HEK293 (cell line): ENCODE results near the gene LRRC51.

Experiments
- CTCF ChIA-PET: fragments of 350-600 bp; formaldehyde crosslinking; extraction: SDS; loops from one replicate; lab custom pipeline; 2021; ENCODE audit warnings: antibody characterized with exemption; lab: Yijun Ruan, JAX
- POLR2A ChIA-PET: fragments of 300-600 bp; formaldehyde crosslinking; extraction: SDS; loops from one replicate; lab custom pipeline; 2020; ENCODE audit warnings: antibody characterized with exemption, inconsistent platforms; lab: Yijun Ruan, JAX
- H3K27ac ChIP-seq: fragments of 200-500 bp; sonication (Bioruptor generic); 2 replicates; pipeline ENCODE4 v1.5.1; 2014; ENCODE audit warnings: low read depth, low read length, control low read depth, inconsistent platforms; ENCODE audit errors: extremely low read depth
- H3K36me3 ChIP-seq, 2 experiments: fragments of 200-500 bp in 1 of 2; sonication (Bioruptor generic) in 1 of 2; 1 replicate in 1 of 2; 2 replicates in 1 of 2; pipeline ENCODE4 v1.5.1; 2014 to 2017; ENCODE audit warnings: inconsistent platforms in 2 of 2, low read length in 2 of 2; ENCODE audit not compliant: control insufficient read depth in 2 of 2, insufficient read depth in 1 of 2
- H3K4me1 ChIP-seq: fragments of 200-500 bp; sonication (Bioruptor generic); 2 replicates; pipeline ENCODE4 v1.5.1; 2014; ENCODE audit warnings: mild to moderate bottlenecking, low read length, inconsistent platforms; ENCODE audit not compliant: control insufficient read depth, insufficient read depth
- H3K4me3 ChIP-seq: 2 replicates; pipeline ENCODE4 v1.5.1; 2011; ENCODE audit warnings: low read depth, mild to moderate bottlenecking, control low read depth, low read length, moderate library complexity
- H3K9me3 ChIP-seq: fragments of 200-500 bp; sonication (Bioruptor generic); 2 replicates; pipeline ENCODE4 v1.5.1; 2014; ENCODE audit warnings: low read depth, low read length, inconsistent platforms; ENCODE audit not compliant: control insufficient read depth, insufficient read depth
- GLIS1 ChIP-seq: fragments of 450-650 bp; formaldehyde crosslinking; IDR thresholded peaks from 2 replicates; pipeline ENCODE4 v1.5.1; 2016; ENCODE audit warnings: missing biosample characterization, missing genetic modification characterization
- PRDM10 ChIP-seq: fragments of 450-650 bp; formaldehyde crosslinking; IDR thresholded peaks from 2 replicates; pipeline ENCODE4 v1.5.1; 2016; ENCODE audit warnings: missing biosample characterization, missing genetic modification characterization
- PRDM4 ChIP-seq: fragments of 450-650 bp; formaldehyde crosslinking; IDR thresholded peaks from 2 replicates; pipeline ENCODE4 v1.5.1; 2017; ENCODE audit warnings: missing biosample characterization, missing genetic modification characterization
- ZBTB20 ChIP-seq: fragments of 450-650 bp; formaldehyde crosslinking; IDR thresholded peaks from 2 replicates; pipeline ENCODE4 v1.5.1; 2016; ENCODE audit warnings: missing biosample characterization, missing genetic modification characterization
- ZBTB26 ChIP-seq: fragments of 450-650 bp; formaldehyde crosslinking; optimal IDR thresholded peaks from 2 replicates; pipeline ENCODE3; 2016; ENCODE audit warnings: missing biosample characterization, mild to moderate bottlenecking, missing genetic modification characterization
- ZBTB44 ChIP-seq: fragments of 450-650 bp; IDR thresholded peaks from 2 replicates; pipeline ENCODE4 v1.5.1; 2018; ENCODE audit warnings: missing biosample characterization, mild to moderate bottlenecking, missing genetic modification characterization
- ZBTB7A ChIP-seq: fragments of 450-650 bp; formaldehyde crosslinking; IDR thresholded peaks from 2 replicates; pipeline ENCODE4 v1.5.1; 2016; ENCODE audit warnings: low read depth, missing biosample characterization, missing genetic modification characterization
- ZFP41 ChIP-seq: fragments of 450-650 bp; formaldehyde crosslinking; IDR thresholded peaks from 2 replicates; pipeline ENCODE4 v1.5.1; 2016; ENCODE audit warnings: missing biosample characterization, missing genetic modification characterization, borderline replicate concordance
- ZNF10 ChIP-seq: fragments of 450-650 bp; formaldehyde crosslinking; IDR thresholded peaks from 2 replicates; pipeline ENCODE4 v1.5.1; 2017; ENCODE audit warnings: missing biosample characterization, missing genetic modification characterization
- ZNF121 ChIP-seq: fragments of 450-650 bp; formaldehyde crosslinking; IDR thresholded peaks from 2 replicates; pipeline ENCODE4 v1.5.1; 2016; ENCODE audit warnings: missing biosample characterization, missing genetic modification characterization
- ZNF19 ChIP-seq: fragments of 450-650 bp; formaldehyde crosslinking; IDR thresholded peaks from 2 replicates; pipeline ENCODE4; 2016; ENCODE audit warnings: missing biosample characterization, missing genetic modification characterization, low read depth
- ZNF221 ChIP-seq: fragments of 450-650 bp; formaldehyde crosslinking; IDR thresholded peaks from 2 replicates; pipeline ENCODE4 v1.5.1; 2017; ENCODE audit warnings: missing biosample characterization, missing genetic modification characterization, borderline replicate concordance
- ZNF501 ChIP-seq: fragments of 450-650 bp; formaldehyde crosslinking; IDR thresholded peaks from 2 replicates; pipeline ENCODE4 v1.5.1; 2016; ENCODE audit warnings: missing biosample characterization, missing genetic modification characterization
- ZNF544 ChIP-seq: fragments of 450-650 bp; formaldehyde crosslinking; IDR thresholded peaks from 2 replicates; pipeline ENCODE4 v1.5.0; 2017; ENCODE audit warnings: missing biosample characterization, missing genetic modification characterization
- ZNF558 ChIP-seq: fragments of 450-650 bp; formaldehyde crosslinking; IDR thresholded peaks from 2 replicates; pipeline ENCODE4 v1.5.1; 2016; ENCODE audit warnings: missing biosample characterization, missing genetic modification characterization
- ZNF580 ChIP-seq: fragments of 450-650 bp; formaldehyde crosslinking; IDR thresholded peaks from 2 replicates; pipeline ENCODE4 v1.5.1; 2016; ENCODE audit warnings: missing biosample characterization, missing genetic modification characterization
- ZNF600 ChIP-seq: fragments of 450-650 bp; formaldehyde crosslinking; IDR thresholded peaks from 2 replicates; pipeline ENCODE4 v1.5.1; 2016; ENCODE audit warnings: missing biosample characterization, missing genetic modification characterization
- ZNF621 ChIP-seq: fragments of 450-650 bp; formaldehyde crosslinking; IDR thresholded peaks from 2 replicates; pipeline ENCODE4 v1.5.1; 2017; ENCODE audit warnings: missing biosample characterization, missing genetic modification characterization
- ZNF639 ChIP-seq: fragments of 450-650 bp; formaldehyde crosslinking; IDR thresholded peaks from 2 replicates; pipeline ENCODE4 v1.5.1; 2016; ENCODE audit warnings: missing biosample characterization, missing genetic modification characterization
- ZNF791 ChIP-seq: fragments of 450-650 bp; formaldehyde crosslinking; IDR thresholded peaks from 2 replicates; pipeline ENCODE4 v1.5.1; 2016; ENCODE audit warnings: missing biosample characterization, missing genetic modification characterization
- ZSCAN18 ChIP-seq: fragments of 450-650 bp; formaldehyde crosslinking; IDR thresholded peaks from 2 replicates; pipeline ENCODE4 v1.5.1; 2016; ENCODE audit warnings: missing biosample characterization, missing genetic modification characterization
- ZSCAN30 ChIP-seq: fragments of 450-650 bp; IDR thresholded peaks from 2 replicates; pipeline ENCODE4 v1.5.1; 2018; ENCODE audit warnings: missing biosample characterization, mild to moderate bottlenecking, missing genetic modification characterization, moderate library complexity
- ZSCAN5A ChIP-seq: fragments of 450-650 bp; formaldehyde crosslinking; IDR thresholded peaks from 2 replicates; pipeline ENCODE4 v1.5.1; 2016; ENCODE audit warnings: missing biosample characterization, missing genetic modification characterization

The LRRC51 gene

GRCh38 chr11:72042064-72042745 lies 38.4 kb upstream of the LRRC51 start (continued):
- TF ChIP-seq ZNF639 = no peak
- TF ChIP-seq ZBTB44 = no peak
- no peak for TF ChIP-seq ZBTB7A (tag by site-specific recombination)
- TF ChIP-seq PRDM4 = 0 out of 2 replicates have a peak, but pooled peaks have one; percentile 12
- TF ChIP-seq ZNF600 (tag by site-specific recombination) = no peak
- no peak for TF ChIP-seq ZNF10 (tag by site-specific recombination)
- TF ChIP-seq ZNF580 = no peak
- TF ChIP-seq ZNF221 = no peak
- no peak for TF ChIP-seq ZFP41 (tag by site-specific recombination)
- TF ChIP-seq ZNF544 (tag by site-specific recombination) = no peak
- no peak for TF ChIP-seq ZBTB26 (tag by site-specific recombination)
- TF ChIP-seq ZNF121 (tag by site-specific recombination) = no peak
- TF ChIP-seq ZSCAN18 (tag by site-specific recombination) = no peak
- no peak for TF ChIP-seq ZNF19 (tag by site-specific recombination)
- no peak for TF ChIP-seq ZNF791

- H3K36me3 ChIP-seq = peaks cover 3 to 13% of the 10 kb centered on the region in 2 experiments; a peak in 2 of 3 replicates
- 0 out of 2 replicates have a peak, but pooled peaks cover 2% of the 10 kb centered on the region for H3K4me1 ChIP-seq
- POLR2A ChIA-PET = no interaction called here
- H3K27ac ChIP-seq = no peak overlapping the region
- CTCF ChIA-PET = no interaction called here
- no peaks in the 10 kb centered on the region for H3K9me3 ChIP-seq
- no peak for TF ChIP-seq GLIS1
- no peak for TF ChIP-seq ZNF621
- no peak for TF ChIP-seq ZSCAN30 (tag by site-specific recombination)
- no peak for TF ChIP-seq ZNF501 (tag by site-specific recombination)
- no peak for TF ChIP-seq PRDM10 (tag by site-specific recombination)
- no peak for TF ChIP-seq ZBTB20 (tag by site-specific recombination)
- TF ChIP-seq ZSCAN5A (tag by site-specific recombination) = no peak
- TF ChIP-seq ZNF558 (tag by site-specific recombination) = no peak
- H3K4me3 ChIP-seq = no peak overlapping the region
Measured at GRCh38 chr11:72045849-72046248, 34.8 kb upstream of the LRRC51 start.
